HG02884 (cell line): Measurements from ENCODE around the gene PHYH.
"Not testable (repeated sequence)": the region's sequence is repeated elsewhere in the genome, so short reads cannot be mapped to it uniquely, and the experiment has no call there.

ENCODE experiments used
- ATAC-seq: cut with Tn5 transposase; IDR thresholded peaks from one replicate; pipeline ENCODE4 v1.9.1; 2021; ENCODE audit warnings: mild to moderate bottlenecking, moderate library complexity; ENCODE audit not compliant: unreplicated experiment

PHYH gene

GRCh38 chr10:13322615-13323148 is 22.8 kb upstream of the PHYH start:
- ATAC-seq, result no peak

- ATAC-seq, result no peak
Measured at GRCh38 chr10:13321576-13321975, 21.7 kb upstream of the PHYH start.

GRCh38 chr10:13319166-13319565 is 19.3 kb upstream of the PHYH start:
- no peak for ATAC-seq

GRCh38 chr10:13317474-13317873 is 17.6 kb upstream of the PHYH start:
- no peak for ATAC-seq

GRCh38 chr10:13316635-13317311 is 16.9 kb upstream of the PHYH start:
- ATAC-seq, result no peak

- ATAC-seq, result no peak
Measured at GRCh38 chr10:13315361-13315760, 15.5 kb upstream of the PHYH start.

GRCh38 chr10:13311177-13311575 is 11.3 kb upstream of the PHYH start:
- ATAC-seq, result no peak

GRCh38 chr10:13310518-13311176 is 10.8 kb upstream of the PHYH start:
- no peak for ATAC-seq

GRCh38 chr10:13309792-13310191 is 9.9 kb upstream of the PHYH start:
- no peak for ATAC-seq

GRCh38 chr10:13308096-13308495 is 8.2 kb upstream of the PHYH start:
- ATAC-seq, result no peak

- no peak for ATAC-seq
Measured at GRCh38 chr10:13306103-13306502, 6.2 kb upstream of the PHYH start.

GRCh38 chr10:13302821-13303555 is 3.1 kb upstream of the PHYH start:
- ATAC-seq, result no peak

- no peak for ATAC-seq
Measured at GRCh38 chr10:13298748-13299436, 972 bp downstream of the PHYH start.

GRCh38 chr10:13296476-13296875 is 3.4 kb downstream of the PHYH start:
- ATAC-seq, result no peak

GRCh38 chr10:13294784-13295183 is 5.1 kb downstream of the PHYH start:
- no peak for ATAC-seq

GRCh38 chr10:13291821-13292773 is 7.8 kb downstream of the PHYH start:
- no peak for ATAC-seq

GRCh38 chr10:13291061-13291460 is 8.8 kb downstream of the PHYH start:
- ATAC-seq, result no peak

GRCh38 chr10:13284050-13284449 is 15.8 kb downstream of the PHYH start:
- no peak for ATAC-seq

- not testable (repeated sequence) for ATAC-seq
Measured at GRCh38 chr10:13282348-13282747, 17.5 kb downstream of the PHYH start.

- no peak for ATAC-seq
Measured at GRCh38 chr10:13276749-13277365, 23.0 kb downstream of the PHYH start.
